Nephron (organoid): ENCODE results near the gene MKRN1.

Source experiments
- H3K27ac Mint-ChIP-seq, 3 experiments: 2 replicates each; pipeline ENCODE4 v1.8.0; 2020; ENCODE audit warnings: mixed read lengths in 3 of 3, mild to moderate bottlenecking in 2 of 3, moderate library complexity in 1 of 3
- H3K27me3 Mint-ChIP-seq: 2 replicates; pipeline ENCODE4 v1.8.0; 2021; ENCODE audit warnings: low read depth, mild to moderate bottlenecking, moderate library complexity, mixed read lengths
- H3K36me3 Mint-ChIP-seq: 2 replicates; pipeline ENCODE4 v1.8.0; 2020; ENCODE audit warnings: low read depth, mixed read lengths
- H3K4me1 Mint-ChIP-seq: 2 replicates; pipeline ENCODE4 v1.8.0; 2020; ENCODE audit warnings: mixed read lengths
- H3K4me3 Mint-ChIP-seq, 3 experiments: 2 replicates each; pipeline ENCODE4 v1.8.0; 2020; ENCODE audit warnings: mild to moderate bottlenecking in 3 of 3, mixed read lengths in 3 of 3, moderate library complexity in 2 of 3
- H3K9me3 Mint-ChIP-seq: 2 replicates; pipeline ENCODE4 v1.8.0; 2020; ENCODE audit warnings: mixed read lengths
- CTCF ChIP-seq, 3 experiments: fragments of 200-600 bp; sonication (generic); IDR thresholded peaks; one replicate each; pipeline ENCODE4 v1.5.0; 2021; ENCODE audit warnings: antibody characterized with exemption in 3 of 3; ENCODE audit not compliant: unreplicated experiment in 3 of 3

MKRN1 gene

GRCh38 chr7:140478246-140479061 lies 851 bp downstream of the MKRN1 start:
- Mint-ChIP-seq H3K4me1 (peaks cover 21% of the 10 kb centered on the region), H3K27me3 (no peaks in the 10 kb centered on the region), H3K27ac (peak overlapping the region; percentile 94 to 98 (median 96)), H3K9me3 (no peaks in the 10 kb centered on the region), H3K36me3 (no peaks in the 10 kb centered on the region), H3K4me3 (peak overlapping the region; percentile 96 to 98 (median 98))
- no peak for TF ChIP-seq CTCF (IDR thresholded peaks at IDR 0.05; ENCODE audit: unreplicated experiment in 3 of 3)

- peaks cover 2% of the 10 kb centered on the region for H3K36me3 Mint-ChIP-seq
- H3K4me3 Mint-ChIP-seq, result peak overlapping the region; percentile 96 to 98 (median 98)
- no peaks in the 10 kb centered on the region for H3K27me3 Mint-ChIP-seq
- no peak for TF ChIP-seq CTCF (IDR thresholded peaks at IDR 0.05; ENCODE audit: unreplicated experiment in 3 of 3)
- H3K9me3 Mint-ChIP-seq, result no peaks in the 10 kb centered on the region
- peaks cover 21% of the 10 kb centered on the region for H3K4me1 Mint-ChIP-seq
- peak overlapping the region in 1 of 3 experiments; percentile 98 for H3K27ac Mint-ChIP-seq
These were observed 2.5 kb downstream of the MKRN1 start for GRCh38 chr7:140476698-140477261.

- TF ChIP-seq CTCF (IDR thresholded peaks at IDR 0.05; ENCODE audit: unreplicated experiment in 3 of 3), result peak; percentile 53 to 63 (median 58)
- H3K4me1 Mint-ChIP-seq, result peaks cover 21% of the 10 kb centered on the region
- peak overlapping the region; percentile 84 to 98 (median 98) for H3K4me3 Mint-ChIP-seq
- no peaks in the 10 kb centered on the region for H3K9me3 Mint-ChIP-seq
- H3K36me3 Mint-ChIP-seq, result peaks cover 7% of the 10 kb centered on the region
- H3K27me3 Mint-ChIP-seq, result no peaks in the 10 kb centered on the region
- peak overlapping the region; percentile 10 to 64 (median 61) for H3K27ac Mint-ChIP-seq
These were observed 3.5 kb downstream of the MKRN1 start for GRCh38 chr7:140475747-140476333.

- no peaks in the 10 kb centered on the region for H3K27me3 Mint-ChIP-seq
- peaks cover 58% of the 10 kb centered on the region for H3K36me3 Mint-ChIP-seq
- H3K4me3 Mint-ChIP-seq, result no peak overlapping the region
- no peaks in the 10 kb centered on the region for H3K4me1 Mint-ChIP-seq
- H3K27ac Mint-ChIP-seq, result no peak overlapping the region
- H3K9me3 Mint-ChIP-seq, result no peaks in the 10 kb centered on the region
- no peak for TF ChIP-seq CTCF (IDR thresholded peaks at IDR 0.05; ENCODE audit: unreplicated experiment in 3 of 3)
These were observed 16.2 kb downstream of the MKRN1 start for GRCh38 chr7:140463111-140463510.

- no peaks in the 10 kb centered on the region for H3K9me3 Mint-ChIP-seq
- H3K4me1 Mint-ChIP-seq, result peaks cover 7% of the 10 kb centered on the region
- no peak overlapping the region for H3K4me3 Mint-ChIP-seq
- H3K27ac Mint-ChIP-seq, result peak overlapping the region in 1 of 3 experiments; percentile 19
- TF ChIP-seq CTCF (IDR thresholded peaks at IDR 0.05; ENCODE audit: unreplicated experiment in 3 of 3), result no peak
- peaks cover 68% of the 10 kb centered on the region for H3K36me3 Mint-ChIP-seq
- H3K27me3 Mint-ChIP-seq, result no peaks in the 10 kb centered on the region
These were observed 20.4 kb downstream of the MKRN1 start for GRCh38 chr7:140458916-140459315.
